ENCODE data around the gene ADISSP.

- TF ChIP-seq CTCF (IDR thresholded peaks at IDR 0.05; ENCODE audit: low read depth, low read length, poor library complexity, severe bottlenecking) (no peak), EZH2phosphoT487 (IDR thresholded peaks at IDR 0.05; ENCODE audit: borderline replicate concordance, low read length) (no peak)
Observed at GRCh38 chr20:3804781-3805180, 37.2 kb upstream of the ADISSP start.

Data from DOHH2 (cell line).